Liver (tissue), 5 donors: Measurements from ENCODE around the gene COX8A. TPM values are rescaled to one million over a fixed set of nuclear protein-coding genes. Genes with fewer than 3 reads are reported as not detected.

ENCODE experiments used
- polyA plus RNA-seq, 2 donors: library from polyadenylated mRNA; stranded (reverse) in 1 of 2; unstranded in 1 of 2; fragments of 200-250 nt in 1 of 2; fragments of >200 nt in 1 of 2; fragmentation: Nextera tagmentation in 1 of 2; extraction: Ambion mirVana in 1 of 2; gene quantifications; one replicate each; pipeline versions ENCODE4 v1.2.1 to v1.2.3, GENCODE V29; 2013 to 2015
- small RNA-seq: library from RNA; depleted of rRNA; stranded (forward); fragments of <200 nt; gene quantifications from one replicate; pipeline ENCODE3, GENCODE V24; 2014
- total RNA-seq, 2 donors: library from RNA; depleted of rRNA; stranded (reverse); fragments of >200 nt; gene quantifications; one replicate each; pipeline ENCODE4 v1.2.3, GENCODE V29; 2014
- donor health status: healthy.
- donor health status: healthy.
- donor health status: healthy.

Gene COX8A
- total and polyA plus RNA-seq, 4 donors, result 250 to 586 (median 363) TPM

Small RNAs within 50 kb of the gene (small RNA-seq; reads per million reads assigned to genes)
- not detected for gene RNU6-45P

Other genes with a start within 250 kb of the COX8A start
- 10 to 100 TPM in 1 of 2 donors, 1 to 10 TPM in 1; 8.4 to 12.1 TPM for gene ZFTA, start 205.8 kb upstream of the COX8A start, total RNA-seq
- gene ZFTA, start 205.8 kb upstream of the COX8A start, polyA plus RNA-seq, result 1 to 10 TPM; 1.7 to 5.2 TPM
- 1 to 10 TPM; 3.2 to 3.8 TPM for gene SPINDOC, start 161.2 kb upstream of the COX8A start, total RNA-seq
- 1 to 10 TPM in 1 of 2 donors, under 1 TPM in 1; 0.42 to 2.6 TPM for gene SPINDOC, start 161.2 kb upstream of the COX8A start, polyA plus RNA-seq
- gene MARK2, start 135.5 kb upstream of the COX8A start, total RNA-seq, result 10 to 100 TPM in 1 of 2 donors, 1 to 10 TPM in 1; 9.5 to 11.6 TPM
- 1 to 10 TPM; 3.4 to 6.6 TPM for gene MARK2, start 135.5 kb upstream of the COX8A start, polyA plus RNA-seq
- gene RCOR2, start 57.5 kb upstream of the COX8A start, total RNA-seq, result under 1 TPM in 1 of 2 donors, not detected in 1; 0.19 TPM
- under 1 TPM in 1 of 2 donors, not detected in 1; 0.05 TPM for gene RCOR2, start 57.5 kb upstream of the COX8A start, polyA plus RNA-seq
- gene NAA40, start 35.6 kb upstream of the COX8A start, total RNA-seq, result 1 to 10 TPM; 5.4 to 7.3 TPM
- 1 to 10 TPM; 3.0 to 4.1 TPM for gene NAA40, start 35.6 kb upstream of the COX8A start, polyA plus RNA-seq
- 10 to 100 TPM; 18.8 to 21.9 TPM for gene OTUB1, start 11.8 kb downstream of the COX8A start, total RNA-seq
- 10 to 100 TPM; 35.1 to 44.6 TPM for gene OTUB1, start 11.8 kb downstream of the COX8A start, polyA plus RNA-seq
- under 1 TPM in 1 of 2 donors, not detected in 1; 0.05 TPM for gene FLRT1, start 61.3 kb downstream of the COX8A start, total RNA-seq
- under 1 TPM; 0.02 to 0.32 TPM for gene FLRT1, start 61.3 kb downstream of the COX8A start, polyA plus RNA-seq
- gene MACROD1, start 191.5 kb downstream of the COX8A start, total RNA-seq, result 10 to 100 TPM in 1 of 2 donors, 1 to 10 TPM in 1; 8.9 to 12.6 TPM
- 10 to 100 TPM; 13.5 to 25.9 TPM for gene MACROD1, start 191.5 kb downstream of the COX8A start, polyA plus RNA-seq
- gene STIP1, start 211.6 kb downstream of the COX8A start, total RNA-seq, result 10 to 100 TPM; 51.3 to 58.1 TPM
- 10 to 100 TPM; 22.6 to 33.7 TPM for gene STIP1, start 211.6 kb downstream of the COX8A start, polyA plus RNA-seq
- gene FERMT3, start 232.1 kb downstream of the COX8A start, total RNA-seq, result 10 to 100 TPM; 11.0 to 47.2 TPM
- gene FERMT3, start 232.1 kb downstream of the COX8A start, polyA plus RNA-seq, result 1 to 10 TPM; 3.4 to 8.5 TPM